ENCODE measurements around the gene UBE2M. TPM values are rescaled to one million over a fixed set of nuclear protein-coding genes. Genes with fewer than 3 reads are reported as not detected.

Gene UBE2M
- total RNA-seq, 1 experiment from 2014 or later: 188 TPM

Other genes starting within 250 kb of the UBE2M start
- 2.6 and 2.7 TPM in 2 replicates for gene ZSCAN22, start 231.6 kb downstream of the UBE2M start, total RNA-seq (2014; rRNA removed; shearing (Covaris generic))
- 33.8 and 45.5 TPM in 2 replicates for gene A1BG, start 205.1 kb downstream of the UBE2M start, total RNA-seq (2014; rRNA removed; shearing (Covaris generic))
- gene ZNF497, start 195.9 kb downstream of the UBE2M start, total RNA-seq (2014; rRNA removed; shearing (Covaris generic)): 3.0 and 3.2 TPM in 2 replicates
- 4.4 and 7.7 TPM in 2 replicates for gene ZNF837, start 177.6 kb downstream of the UBE2M start, total RNA-seq (2014; rRNA removed; shearing (Covaris generic))
- 2,794 and 2,937 TPM in 2 replicates for gene RPS5, start 171.3 kb downstream of the UBE2M start, total RNA-seq (2014; rRNA removed; shearing (Covaris generic))
- 0.70 TPM in 1 of 2 replicates, not detected in the other for gene RNF225, start 163.0 kb downstream of the UBE2M start, total RNA-seq (2014; rRNA removed; shearing (Covaris generic))
- gene ZNF584, start 150.0 kb downstream of the UBE2M start, total RNA-seq (2014; rRNA removed; shearing (Covaris generic)): 3.7 and 10.2 TPM in 2 replicates
- 2.1 and 3.8 TPM in 2 replicates for gene ZNF132, start 118.5 kb downstream of the UBE2M start, total RNA-seq (2014; rRNA removed; shearing (Covaris generic))
- gene ZNF324B, start 107.0 kb downstream of the UBE2M start, total RNA-seq (2014; rRNA removed; shearing (Covaris generic)): 2.6 and 4.7 TPM in 2 replicates
- 6.6 and 6.8 TPM in 2 replicates for gene ZNF324, start 91.5 kb downstream of the UBE2M start, total RNA-seq (2014; rRNA removed; shearing (Covaris generic))
- 7.4 and 8.4 TPM in 2 replicates for gene ZNF446, start 82.3 kb downstream of the UBE2M start, total RNA-seq (2014; rRNA removed; shearing (Covaris generic))
- gene SLC27A5, start 46.6 kb downstream of the UBE2M start, total RNA-seq (2014; rRNA removed; shearing (Covaris generic)): 19.4 and 23.9 TPM in 2 replicates
- 12.6 and 20.4 TPM in 2 replicates for gene ZBTB45, start 38.8 kb downstream of the UBE2M start, total RNA-seq (2014; rRNA removed; shearing (Covaris generic))
- 1,648 and 1,979 TPM in 2 replicates for gene TRIM28, start 14.5 kb downstream of the UBE2M start, total RNA-seq (2014; rRNA removed; shearing (Covaris generic))
- gene CHMP2A, start 3.5 kb downstream of the UBE2M start, total RNA-seq (2014; rRNA removed; shearing (Covaris generic)): 85.9 and 96.2 TPM in 2 replicates
- 11.0 and 12.5 TPM in 2 replicates for gene MZF1, start 14.7 kb upstream of the UBE2M start, total RNA-seq (2014; rRNA removed; shearing (Covaris generic))

Measured in H7 (cell line).